HG02973 (cell line): ENCODE measurements around the gene ADD2.
"Not testable (repeated sequence)": the region's sequence is repeated elsewhere in the genome, so short reads cannot be mapped to it uniquely, and the experiment has no call there.

Source experiments
- ATAC-seq: cut with Tn5 transposase; IDR thresholded peaks from one replicate; pipeline ENCODE4 v1.9.1; 2021; ENCODE audit warnings: moderate library complexity; ENCODE audit not compliant: unreplicated experiment

ADD2 gene

GRCh38 chr2:70767699-70768589 lies at the start of gene ADD2:
ADD2 (minus strand) TSS chr2:70768200; CDS start chr2:70706408, 61,792 bp downstream.
- ATAC-seq, result no peak

GRCh38 chr2:70817284-70817954 lies 49.4 kb upstream of the ADD2 start:
- no peak for ATAC-seq

- no peak for ATAC-seq
Observed at GRCh38 chr2:70816726-70817125, 48.7 kb upstream of the ADD2 start.

GRCh38 chr2:70808983-70809958 lies 41.3 kb upstream of the ADD2 start:
- ATAC-seq, result no peak

GRCh38 chr2:70807828-70808118 lies 39.8 kb upstream of the ADD2 start:
- ATAC-seq, result no peak

- ATAC-seq, result no peak
Observed at GRCh38 chr2:70807102-70807827, 39.3 kb upstream of the ADD2 start.

GRCh38 chr2:70806620-70807019 lies 38.6 kb upstream of the ADD2 start:
- no peak for ATAC-seq

GRCh38 chr2:70806013-70806412 lies 38.0 kb upstream of the ADD2 start:
- no peak for ATAC-seq

GRCh38 chr2:70801607-70802263 lies 33.7 kb upstream of the ADD2 start:
- no peak for ATAC-seq

- ATAC-seq, result no peak
Observed at GRCh38 chr2:70799706-70800105, 31.7 kb upstream of the ADD2 start.

GRCh38 chr2:70797996-70798395 lies 30.0 kb upstream of the ADD2 start:
- not testable (repeated sequence) for ATAC-seq

GRCh38 chr2:70797506-70797905 lies 29.5 kb upstream of the ADD2 start:
- no peak for ATAC-seq

- ATAC-seq, result no peak
Observed at GRCh38 chr2:70796262-70796661, 28.3 kb upstream of the ADD2 start.

- no peak for ATAC-seq
Observed at GRCh38 chr2:70795164-70795995, 27.4 kb upstream of the ADD2 start.

GRCh38 chr2:70793450-70793849 lies 25.4 kb upstream of the ADD2 start:
- ATAC-seq, result no peak

- no peak for ATAC-seq
Observed at GRCh38 chr2:70790136-70790828, 22.3 kb upstream of the ADD2 start, which contains the start of gene FIGLA. FIGLA (minus strand) TSS chr2:70790643; CDS start chr2:70790638, 5 bp downstream.

GRCh38 chr2:70789304-70790135 lies 21.5 kb upstream of the ADD2 start:
- no peak for ATAC-seq
